Measurements from ENCODE around the gene HSF5.

DNA sequence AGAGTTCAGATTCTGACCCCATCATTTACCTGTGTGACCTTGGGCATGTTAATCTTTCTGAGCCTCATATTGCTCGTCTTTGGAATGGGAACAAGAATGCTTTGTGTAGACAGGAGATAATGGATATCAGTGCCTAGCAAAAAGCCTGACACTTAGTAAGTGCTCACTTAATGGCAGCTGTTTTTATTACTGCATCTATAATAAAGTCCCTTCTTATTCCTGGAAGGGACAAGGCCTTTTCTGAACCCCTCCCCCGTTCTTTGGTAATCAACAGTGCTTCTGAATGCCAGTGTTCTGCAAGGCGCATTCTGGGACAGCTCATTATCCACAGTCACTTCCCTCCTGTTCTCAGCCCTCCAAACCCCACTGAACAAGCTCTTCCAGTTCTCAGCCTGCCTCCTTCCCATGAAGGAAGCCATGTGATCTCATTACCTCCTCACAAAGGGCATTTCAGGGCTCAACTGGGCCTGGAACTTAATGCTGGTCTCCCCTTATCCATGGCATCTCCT lies 111.1 kb downstream of the HSF5 start:
- TF ChIP-seq, protein P1, sequence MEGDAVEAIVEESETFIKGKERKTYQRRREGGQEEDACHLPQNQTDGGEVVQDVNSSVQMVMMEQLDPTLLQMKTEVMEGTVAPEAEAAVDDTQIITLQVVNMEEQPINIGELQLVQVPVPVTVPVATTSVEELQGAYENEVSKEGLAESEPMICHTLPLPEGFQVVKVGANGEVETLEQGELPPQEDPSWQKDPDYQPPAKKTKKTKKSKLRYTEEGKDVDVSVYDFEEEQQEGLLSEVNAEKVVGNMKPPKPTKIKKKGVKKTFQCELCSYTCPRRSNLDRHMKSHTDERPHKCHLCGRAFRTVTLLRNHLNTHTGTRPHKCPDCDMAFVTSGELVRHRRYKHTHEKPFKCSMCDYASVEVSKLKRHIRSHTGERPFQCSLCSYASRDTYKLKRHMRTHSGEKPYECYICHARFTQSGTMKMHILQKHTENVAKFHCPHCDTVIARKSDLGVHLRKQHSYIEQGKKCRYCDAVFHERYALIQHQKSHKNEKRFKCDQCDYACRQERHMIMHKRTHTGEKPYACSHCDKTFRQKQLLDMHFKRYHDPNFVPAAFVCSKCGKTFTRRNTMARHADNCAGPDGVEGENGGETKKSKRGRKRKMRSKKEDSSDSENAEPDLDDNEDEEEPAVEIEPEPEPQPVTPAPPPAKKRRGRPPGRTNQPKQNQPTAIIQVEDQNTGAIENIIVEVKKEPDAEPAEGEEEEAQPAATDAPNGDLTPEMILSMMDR (IDR thresholded peaks at IDR 0.05), result no peak
- no peak for TF ChIP-seq POLR2A (IDR thresholded peaks at IDR 0.05)
- TF ChIP-seq EP300 (IDR thresholded peaks at IDR 0.05), result no peak
